DLD1 (cell line): ENCODE data around the gene ANXA4.

ENCODE experiments used
- in situ Hi-C: cut with HindIII; loops from 2 replicates; pipeline ENCODE4 v1.10.0; 2017; ENCODE audit warnings: low sequenced_read_pairs

Gene ANXA4

GRCh38 chr2:69835666-69836065, 93.7 kb downstream of the ANXA4 start:
- in situ Hi-C loops, result loop anchor here (25.0 kb wide), 1 partner anchor 298 kb away; no protein-coding TSS in a partner anchor

- in situ Hi-C loops, result loop anchor here (25.0 kb wide), 1 partner anchor 299 kb away; no protein-coding TSS in a partner anchor
Observed at GRCh38 chr2:69836316-69836715, 94.4 kb downstream of the ANXA4 start.

GRCh38 chr2:69837533-69837932, 95.6 kb downstream of the ANXA4 start:
- in situ Hi-C loops, result loop anchor here (25.0 kb wide), 1 partner anchor 300 kb away; no protein-coding TSS in a partner anchor

- in situ Hi-C loops, result loop anchor here (25.0 kb wide), 1 partner anchor 307 kb away; no protein-coding TSS in a partner anchor
Observed at GRCh38 chr2:69843993-69844392, 102.1 kb downstream of the ANXA4 start.

GRCh38 chr2:69844560-69844959, 102.6 kb downstream of the ANXA4 start:
- in situ Hi-C loops, result loop anchor here (25.0 kb wide), 1 partner anchor 307 kb away; no protein-coding TSS in a partner anchor

GRCh38 chr2:69846182-69847067, 104.5 kb downstream of the ANXA4 start:
- in situ Hi-C loops, result loop anchor here (25.0 kb wide), 1 partner anchor 309 kb away; no protein-coding TSS in a partner anchor

DNA sequence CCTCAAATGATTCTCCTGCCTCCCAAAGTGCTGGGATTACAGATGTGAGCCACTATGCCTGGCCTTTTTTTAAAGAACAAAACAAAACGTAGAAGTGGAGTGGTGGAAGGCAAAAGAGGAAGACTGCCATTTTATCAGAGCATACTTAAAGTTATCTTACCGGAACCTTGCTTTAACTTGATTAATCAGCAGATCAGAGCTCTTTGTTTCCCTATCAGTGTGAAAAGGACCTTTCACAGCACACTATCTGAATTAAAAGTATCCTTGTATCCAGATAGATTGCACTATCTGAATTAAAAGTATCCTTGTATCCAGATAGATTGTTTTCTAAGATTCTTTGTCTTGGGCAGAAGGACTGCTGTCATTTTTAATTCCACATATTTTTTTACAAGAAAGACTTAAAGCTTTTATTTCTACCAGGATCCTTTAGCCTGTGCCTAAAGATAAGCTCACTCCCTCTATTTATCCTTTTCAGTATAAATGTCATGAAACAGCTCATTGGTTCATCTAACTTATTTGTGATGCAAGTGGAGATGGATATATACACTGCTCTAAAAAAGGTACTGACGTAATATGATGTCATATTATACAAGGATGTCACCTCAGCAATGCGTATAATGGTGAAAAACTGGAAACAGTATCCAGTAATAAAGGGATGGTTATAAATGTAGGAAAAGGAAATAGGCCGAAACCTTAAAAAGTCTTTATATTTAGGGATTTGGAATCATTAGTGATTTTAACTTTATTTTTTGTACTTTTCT, 105.3 kb downstream of the ANXA4 start:
- in situ Hi-C loops, result loop anchor here (25.0 kb wide), 1 partner anchor 310 kb away; no protein-coding TSS in a partner anchor

- in situ Hi-C loops, result loop anchor here (25.0 kb wide), 1 partner anchor 311 kb away; no protein-coding TSS in a partner anchor
Observed at GRCh38 chr2:69848186-69848790, 106.4 kb downstream of the ANXA4 start.

DNA sequence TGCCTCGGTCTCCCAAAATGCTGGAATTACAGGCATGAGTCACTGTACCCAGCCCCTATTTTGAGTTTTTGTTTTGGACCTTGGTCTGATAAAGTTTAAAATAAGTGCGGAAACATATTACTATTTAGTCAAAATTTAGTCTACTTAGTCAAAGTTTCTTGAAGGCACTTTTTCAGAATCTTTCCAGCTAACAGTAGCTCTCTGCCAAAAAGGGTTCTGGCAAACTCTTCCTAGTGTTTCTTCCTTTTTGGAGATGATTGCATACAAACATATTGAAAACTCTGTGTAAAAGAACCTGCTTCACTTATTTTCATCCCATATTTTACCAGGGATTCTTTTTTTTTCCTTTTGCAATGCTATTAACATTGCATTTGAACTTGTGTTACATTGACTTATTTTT, 116.3 kb downstream of the ANXA4 start:
- in situ Hi-C loops, result no loop called here

DNA sequence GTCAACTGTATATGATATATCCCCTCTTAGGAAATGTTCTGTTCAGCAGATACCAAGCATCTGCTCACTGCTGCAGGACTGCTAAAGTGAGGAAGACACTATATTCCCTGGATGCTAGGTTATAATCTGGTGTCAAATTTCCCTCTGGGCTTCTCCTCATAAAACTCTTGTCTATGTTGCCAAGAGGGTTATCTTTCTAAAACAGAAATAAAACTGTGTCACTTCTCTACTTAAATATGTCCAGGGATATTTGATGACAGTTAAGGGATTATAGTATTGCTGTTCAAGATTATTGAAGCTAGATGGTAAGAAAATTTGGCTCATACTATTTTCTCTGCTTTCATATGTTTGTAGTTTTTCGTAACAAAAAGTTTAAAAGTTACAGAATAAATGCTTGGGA, 121.4 kb downstream of the ANXA4 start:
- in situ Hi-C loops, result no loop called here
